K562 (cell line): ENCODE results near the gene GBF1. TPM values are rescaled to one million over a fixed set of nuclear protein-coding genes. Genes with fewer than 3 reads are reported as not detected.

ENCODE experiments used
- BRF1 ChIP-seq: IDR thresholded peaks from 3 replicates; pipeline ENCODE4 v1.6.1; 2011; ENCODE audit warnings: borderline replicate concordance, mild to moderate bottlenecking; ENCODE audit not compliant: insufficient read length; ENCODE audit errors: extremely low read depth
- HDAC1 ChIP-seq, 2 experiments: fragments of 450-650 bp; IDR thresholded peaks; 2 replicates each; pipeline ENCODE4 v1.6.1; 2016 to 2017; ENCODE audit warnings: inconsistent platforms in 1 of 2, mild to moderate bottlenecking in 1 of 2, moderate library complexity in 1 of 2
- HNRNPUL1 ChIP-seq: fragments of 200-400 bp; formaldehyde crosslinking; IDR thresholded peaks from 2 replicates; pipeline ENCODE4 v1.6.1; 2017; ENCODE audit warnings: low read length
- JUNB ChIP-seq: fragments of 450-650 bp; formaldehyde crosslinking; conservative IDR thresholded peaks from 2 replicates; pipeline ENCODE4 v1.4.0; 2020; ENCODE audit warnings: mild to moderate bottlenecking
- KAT2B ChIP-seq: IDR thresholded peaks from one replicate; pipeline ENCODE4 v1.6.1; 2012; ENCODE audit warnings: low read depth, mild to moderate bottlenecking, control low read depth, inconsistent platforms, low read length, moderate library complexity
- PHB ChIP-seq: fragments of 250-450 bp; sonication (Bioruptor Pico); IDR thresholded peaks from 2 replicates; pipeline ENCODE4 v1.5.0; 2021
- ZNF384 ChIP-seq: IDR thresholded peaks from 2 replicates; pipeline ENCODE4 v1.6.1; 2012; ENCODE audit warnings: low read depth, low read length, improper control_type of control experiment
- ZNF76 ChIP-seq: fragments of 250-450 bp; sonication (Bioruptor Pico); IDR thresholded peaks from 2 replicates; pipeline ENCODE4 v1.4.0; 2020; ENCODE audit warnings: mild to moderate bottlenecking, moderate library complexity, borderline replicate concordance
- polyA plus RNA-seq, 8 experiments: library from polyadenylated mRNA; depleted of rRNA in 4 of 8; stranded (reverse) in 5 of 8; unstranded in 3 of 8; fragments of >200 nt; fragmentation: Nextera tagmentation in 2 of 8; fragmentation: Illumina TruSeq in 1 of 8; extraction: Ambion mirVana in 2 of 8; extraction: Trizol in 1 of 8; gene quantifications; 2 replicates each; pipeline versions ENCODE4 v1.2.1 to v1.2.3, GENCODE V29; 2011 to 2014; ENCODE audit warnings: inconsistent platforms in 1 of 8, missing spikeins in 1 of 8
- total RNA-seq, 7 experiments: library from RNA; depleted of rRNA in 6 of 7; stranded (reverse); fragments of >200 nt in 6 of 7; fragmentation: Illumina TruSeq in 2 of 7; extraction: Trizol in 2 of 7; gene quantifications; 2 replicates each; pipeline versions ENCODE4 v1.2.1 to v1.2.3, GENCODE V29; 2011 to 2021; ENCODE audit warnings: low replicate concordance in 1 of 7
- TF ChIP-seq, protein P1 (sequence below): fragments of 200-600 bp; sonication (generic); IDR thresholded peaks from one replicate; pipeline ENCODE4 v1.6.1; 2012; ENCODE audit warnings: mild to moderate bottlenecking, low read depth, low read length, inconsistent platforms
- TF ChIP-seq, protein P2 (sequence below): fragments of 450-650 bp; formaldehyde crosslinking; IDR thresholded peaks from 2 replicates; pipeline ENCODE4 v1.4.0; 2020; ENCODE audit warnings: mild to moderate bottlenecking, moderate library complexity

GBF1 gene
- total and polyA plus RNA-seq, 9 of the 15 experiments (the other 6 are each of a cell fraction or from before 2014, with no cell fraction given): 0.69 to 28.0 (median 10.3) TPM

GRCh38 chr10:102332772-102333171 is 87.4 kb downstream of the GBF1 start (continued):
- TF ChIP-seq, protein P1, sequence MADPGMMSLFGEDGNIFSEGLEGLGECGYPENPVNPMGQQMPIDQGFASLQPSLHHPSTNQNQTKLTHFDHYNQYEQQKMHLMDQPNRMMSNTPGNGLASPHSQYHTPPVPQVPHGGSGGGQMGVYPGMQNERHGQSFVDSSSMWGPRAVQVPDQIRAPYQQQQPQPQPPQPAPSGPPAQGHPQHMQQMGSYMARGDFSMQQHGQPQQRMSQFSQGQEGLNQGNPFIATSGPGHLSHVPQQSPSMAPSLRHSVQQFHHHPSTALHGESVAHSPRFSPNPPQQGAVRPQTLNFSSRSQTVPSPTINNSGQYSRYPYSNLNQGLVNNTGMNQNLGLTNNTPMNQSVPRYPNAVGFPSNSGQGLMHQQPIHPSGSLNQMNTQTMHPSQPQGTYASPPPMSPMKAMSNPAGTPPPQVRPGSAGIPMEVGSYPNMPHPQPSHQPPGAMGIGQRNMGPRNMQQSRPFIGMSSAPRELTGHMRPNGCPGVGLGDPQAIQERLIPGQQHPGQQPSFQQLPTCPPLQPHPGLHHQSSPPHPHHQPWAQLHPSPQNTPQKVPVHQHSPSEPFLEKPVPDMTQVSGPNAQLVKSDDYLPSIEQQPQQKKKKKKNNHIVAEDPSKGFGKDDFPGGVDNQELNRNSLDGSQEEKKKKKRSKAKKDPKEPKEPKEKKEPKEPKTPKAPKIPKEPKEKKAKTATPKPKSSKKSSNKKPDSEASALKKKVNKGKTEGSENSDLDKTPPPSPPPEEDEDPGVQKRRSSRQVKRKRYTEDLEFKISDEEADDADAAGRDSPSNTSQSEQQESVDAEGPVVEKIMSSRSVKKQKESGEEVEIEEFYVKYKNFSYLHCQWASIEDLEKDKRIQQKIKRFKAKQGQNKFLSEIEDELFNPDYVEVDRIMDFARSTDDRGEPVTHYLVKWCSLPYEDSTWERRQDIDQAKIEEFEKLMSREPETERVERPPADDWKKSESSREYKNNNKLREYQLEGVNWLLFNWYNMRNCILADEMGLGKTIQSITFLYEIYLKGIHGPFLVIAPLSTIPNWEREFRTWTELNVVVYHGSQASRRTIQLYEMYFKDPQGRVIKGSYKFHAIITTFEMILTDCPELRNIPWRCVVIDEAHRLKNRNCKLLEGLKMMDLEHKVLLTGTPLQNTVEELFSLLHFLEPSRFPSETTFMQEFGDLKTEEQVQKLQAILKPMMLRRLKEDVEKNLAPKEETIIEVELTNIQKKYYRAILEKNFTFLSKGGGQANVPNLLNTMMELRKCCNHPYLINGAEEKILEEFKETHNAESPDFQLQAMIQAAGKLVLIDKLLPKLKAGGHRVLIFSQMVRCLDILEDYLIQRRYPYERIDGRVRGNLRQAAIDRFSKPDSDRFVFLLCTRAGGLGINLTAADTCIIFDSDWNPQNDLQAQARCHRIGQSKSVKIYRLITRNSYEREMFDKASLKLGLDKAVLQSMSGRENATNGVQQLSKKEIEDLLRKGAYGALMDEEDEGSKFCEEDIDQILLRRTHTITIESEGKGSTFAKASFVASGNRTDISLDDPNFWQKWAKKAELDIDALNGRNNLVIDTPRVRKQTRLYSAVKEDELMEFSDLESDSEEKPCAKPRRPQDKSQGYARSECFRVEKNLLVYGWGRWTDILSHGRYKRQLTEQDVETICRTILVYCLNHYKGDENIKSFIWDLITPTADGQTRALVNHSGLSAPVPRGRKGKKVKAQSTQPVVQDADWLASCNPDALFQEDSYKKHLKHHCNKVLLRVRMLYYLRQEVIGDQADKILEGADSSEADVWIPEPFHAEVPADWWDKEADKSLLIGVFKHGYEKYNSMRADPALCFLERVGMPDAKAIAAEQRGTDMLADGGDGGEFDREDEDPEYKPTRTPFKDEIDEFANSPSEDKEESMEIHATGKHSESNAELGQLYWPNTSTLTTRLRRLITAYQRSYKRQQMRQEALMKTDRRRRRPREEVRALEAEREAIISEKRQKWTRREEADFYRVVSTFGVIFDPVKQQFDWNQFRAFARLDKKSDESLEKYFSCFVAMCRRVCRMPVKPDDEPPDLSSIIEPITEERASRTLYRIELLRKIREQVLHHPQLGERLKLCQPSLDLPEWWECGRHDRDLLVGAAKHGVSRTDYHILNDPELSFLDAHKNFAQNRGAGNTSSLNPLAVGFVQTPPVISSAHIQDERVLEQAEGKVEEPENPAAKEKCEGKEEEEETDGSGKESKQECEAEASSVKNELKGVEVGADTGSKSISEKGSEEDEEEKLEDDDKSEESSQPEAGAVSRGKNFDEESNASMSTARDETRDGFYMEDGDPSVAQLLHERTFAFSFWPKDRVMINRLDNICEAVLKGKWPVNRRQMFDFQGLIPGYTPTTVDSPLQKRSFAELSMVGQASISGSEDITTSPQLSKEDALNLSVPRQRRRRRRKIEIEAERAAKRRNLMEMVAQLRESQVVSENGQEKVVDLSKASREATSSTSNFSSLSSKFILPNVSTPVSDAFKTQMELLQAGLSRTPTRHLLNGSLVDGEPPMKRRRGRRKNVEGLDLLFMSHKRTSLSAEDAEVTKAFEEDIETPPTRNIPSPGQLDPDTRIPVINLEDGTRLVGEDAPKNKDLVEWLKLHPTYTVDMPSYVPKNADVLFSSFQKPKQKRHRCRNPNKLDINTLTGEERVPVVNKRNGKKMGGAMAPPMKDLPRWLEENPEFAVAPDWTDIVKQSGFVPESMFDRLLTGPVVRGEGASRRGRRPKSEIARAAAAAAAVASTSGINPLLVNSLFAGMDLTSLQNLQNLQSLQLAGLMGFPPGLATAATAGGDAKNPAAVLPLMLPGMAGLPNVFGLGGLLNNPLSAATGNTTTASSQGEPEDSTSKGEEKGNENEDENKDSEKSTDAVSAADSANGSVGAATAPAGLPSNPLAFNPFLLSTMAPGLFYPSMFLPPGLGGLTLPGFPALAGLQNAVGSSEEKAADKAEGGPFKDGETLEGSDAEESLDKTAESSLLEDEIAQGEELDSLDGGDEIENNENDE: no peak
- TF ChIP-seq ZNF76 (CRISPR knock-in tag): no peak
- TF ChIP-seq JUNB (CRISPR knock-in tag): no peak
- TF ChIP-seq HNRNPUL1: no peak
- no peak for TF ChIP-seq HDAC1 (IDR thresholded peaks at IDR 0.05)
- TF ChIP-seq, protein P2, sequence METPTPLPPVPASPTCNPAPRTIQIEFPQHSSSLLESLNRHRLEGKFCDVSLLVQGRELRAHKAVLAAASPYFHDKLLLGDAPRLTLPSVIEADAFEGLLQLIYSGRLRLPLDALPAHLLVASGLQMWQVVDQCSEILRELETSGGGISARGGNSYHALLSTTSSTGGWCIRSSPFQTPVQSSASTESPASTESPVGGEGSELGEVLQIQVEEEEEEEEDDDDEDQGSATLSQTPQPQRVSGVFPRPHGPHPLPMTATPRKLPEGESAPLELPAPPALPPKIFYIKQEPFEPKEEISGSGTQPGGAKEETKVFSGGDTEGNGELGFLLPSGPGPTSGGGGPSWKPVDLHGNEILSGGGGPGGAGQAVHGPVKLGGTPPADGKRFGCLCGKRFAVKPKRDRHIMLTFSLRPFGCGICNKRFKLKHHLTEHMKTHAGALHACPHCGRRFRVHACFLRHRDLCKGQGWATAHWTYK (CRISPR knock-in tag): no peak
- TF ChIP-seq ZNF384: no peak
- TF ChIP-seq BRF1: no peak
- TF ChIP-seq PHB: no peak
- no peak for TF ChIP-seq KAT2B
- TF ChIP-seq, all 486 proteins: peak for 0
